Fibroblast of the conjunctiva (primary cell): Measurements from ENCODE around the gene WASHC2C.
A peak's percentile ranks its signal among the peaks of the same experiment; 100 is the strongest.
"Not testable (repeated sequence)": the region's sequence is repeated elsewhere in the genome, so short reads cannot be mapped to it uniquely, and the experiment has no call there.

Experiments used
- DNase-seq: peaks from one replicate; pipeline ENCODE4 v3.0.0-alpha.2; 2010; ENCODE audit warnings: low read depth

The WASHC2C gene

DNA sequence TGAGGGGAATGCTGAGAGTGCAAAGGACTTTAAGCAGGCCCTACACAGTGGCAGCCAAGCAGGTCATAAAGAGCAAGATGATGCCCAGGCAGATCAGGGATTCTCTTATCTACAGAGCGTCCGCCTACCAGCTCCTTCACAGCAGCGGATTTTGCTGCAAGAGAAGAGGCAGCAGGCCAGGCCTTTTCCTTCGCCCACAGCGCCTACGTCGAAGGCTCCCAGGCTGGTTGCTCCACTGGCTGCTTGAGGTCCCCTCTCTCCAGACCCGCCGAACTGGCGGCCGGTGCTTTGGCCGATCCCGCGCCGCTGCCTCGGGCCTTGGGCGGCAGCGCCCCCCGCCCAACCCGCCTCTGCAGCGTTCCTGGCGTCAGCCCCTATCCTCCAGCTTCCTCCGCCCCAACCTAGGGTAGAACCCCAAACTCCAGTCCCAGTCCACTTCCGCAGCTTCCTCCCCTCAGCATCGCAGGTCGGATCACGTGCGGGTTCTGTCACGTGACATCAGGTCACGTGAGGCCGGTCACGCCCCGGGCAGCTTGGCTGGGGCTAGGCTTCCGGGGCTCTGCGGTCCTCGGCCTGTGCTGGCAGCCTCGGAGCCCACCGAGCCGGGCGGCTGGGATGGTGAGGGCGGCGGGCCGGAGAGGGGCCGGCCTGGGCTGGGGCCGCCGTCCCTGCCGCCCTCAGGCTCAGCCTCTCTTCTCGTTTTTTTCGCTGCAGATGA, at the start of gene WASHC2C:
TSS of gene WASHC2C (plus strand) at position 564 of the 718 bp plus-strand sequence. CDS start at position 616, 52 bp downstream.
- DNase-seq, result peak; percentile 14

DNA sequence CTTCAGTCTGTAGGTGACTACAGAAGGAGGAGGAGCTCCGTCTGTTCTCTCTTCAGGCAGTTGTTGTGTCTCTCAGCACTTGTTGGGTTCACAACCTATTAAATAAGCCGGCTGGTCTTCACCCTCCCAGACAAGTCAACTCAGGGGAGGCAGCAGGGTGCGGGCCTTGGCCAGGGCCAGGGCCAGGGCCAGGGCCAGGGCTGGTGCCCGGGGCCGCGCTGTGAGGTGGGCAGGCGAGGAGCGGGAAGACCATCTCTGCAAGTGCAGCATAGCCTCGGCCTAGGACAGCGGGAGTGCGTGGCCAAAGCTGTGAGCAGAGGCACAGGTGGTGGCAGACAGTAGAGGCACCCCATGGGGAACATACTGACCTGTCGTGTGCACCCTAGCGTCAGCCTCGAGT, 48.6 kb upstream of the WASHC2C start:
- DNase-seq, result not testable (repeated sequence)

DNA sequence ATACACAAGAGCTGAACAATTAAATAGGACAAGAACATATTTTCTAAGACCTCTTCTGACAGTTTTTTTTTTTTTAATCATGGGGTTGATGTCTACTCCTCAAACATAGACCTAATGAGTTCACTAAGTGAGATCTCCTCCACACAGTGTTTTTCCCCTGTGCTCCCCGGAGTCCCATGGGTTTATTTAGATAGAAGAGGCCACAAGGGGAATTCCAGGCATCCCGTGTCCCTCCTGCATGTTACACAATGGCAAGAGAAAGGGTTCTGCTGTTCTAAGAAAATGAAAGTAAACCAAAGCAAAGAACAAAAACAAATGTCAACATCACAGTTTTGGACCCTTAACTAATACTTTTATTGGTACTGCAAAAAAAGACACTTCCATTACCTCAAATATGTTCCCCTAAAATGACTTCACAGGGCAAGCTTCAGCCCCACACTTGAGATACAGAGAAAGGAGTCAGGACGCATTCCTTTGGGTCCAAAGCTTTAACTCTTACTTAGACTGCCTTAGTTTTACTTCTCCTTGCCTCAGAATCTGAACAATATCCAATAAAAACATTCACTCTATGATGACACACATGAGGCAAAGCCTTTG, 16.8 kb upstream of the WASHC2C start:
- DNase-seq, result not testable (repeated sequence)

GRCh38 chr10:45711223-45711622, 15.8 kb upstream of the WASHC2C start:
- DNase-seq, result not testable (repeated sequence)

DNA sequence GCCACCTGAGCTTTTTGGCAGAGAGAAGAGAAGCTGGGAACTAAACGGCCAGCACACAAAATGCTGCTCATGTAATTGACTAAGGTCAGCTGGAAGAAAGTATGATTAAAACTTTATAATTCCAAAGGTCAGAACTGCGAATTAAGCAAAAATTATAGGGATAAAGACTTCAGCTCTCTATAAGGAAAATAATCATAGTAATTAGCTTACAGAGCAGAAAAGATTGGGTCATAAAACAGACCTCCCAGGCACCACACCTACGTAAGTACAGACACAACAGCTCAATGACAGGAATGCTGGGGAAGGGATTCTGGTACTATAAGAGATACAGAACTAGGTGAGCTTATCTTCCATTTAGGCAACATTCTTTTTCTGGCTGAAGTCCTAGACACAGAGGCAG, 10.0 kb upstream of the WASHC2C start:
- not testable (repeated sequence) for DNase-seq

GRCh38 chr10:45717642-45718041, 9.4 kb upstream of the WASHC2C start:
- DNase-seq, result not testable (repeated sequence)

GRCh38 chr10:45721503-45721902, 5.6 kb upstream of the WASHC2C start:
- not testable (repeated sequence) for DNase-seq

GRCh38 chr10:45723851-45724250, 3.2 kb upstream of the WASHC2C start:
- DNase-seq, result not testable (repeated sequence)

DNA sequence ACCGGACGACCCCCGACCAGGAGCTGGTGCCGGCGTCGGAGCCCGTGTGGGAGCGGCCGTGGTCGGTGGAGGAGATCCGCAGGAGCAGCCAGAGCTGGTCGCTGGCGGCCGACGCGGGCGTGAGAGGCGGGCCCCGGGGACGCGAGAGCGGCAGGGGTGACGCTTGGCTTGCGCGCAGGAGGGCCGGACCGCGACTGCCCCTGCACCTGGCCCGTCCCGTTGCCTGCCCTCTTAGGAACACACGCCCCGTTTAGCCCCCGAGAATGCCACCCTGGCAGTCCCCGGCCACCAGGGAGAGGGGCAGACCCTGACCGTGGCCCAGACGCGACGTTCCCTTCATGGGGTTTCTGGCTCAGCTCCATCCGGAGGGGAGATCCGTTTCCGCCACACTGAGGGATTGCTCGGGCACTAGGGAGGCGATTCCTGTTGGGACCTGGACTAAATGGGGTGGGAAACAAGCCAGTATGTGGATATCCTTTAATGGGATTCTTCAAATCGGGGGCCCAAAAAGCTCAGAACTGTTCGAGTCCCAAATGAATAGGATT, 427 bp downstream of the WASHC2C start:
- not testable (repeated sequence) for DNase-seq

GRCh38 chr10:45734449-45734848, 7.4 kb downstream of the WASHC2C start:
- DNase-seq, result not testable (repeated sequence)

DNA sequence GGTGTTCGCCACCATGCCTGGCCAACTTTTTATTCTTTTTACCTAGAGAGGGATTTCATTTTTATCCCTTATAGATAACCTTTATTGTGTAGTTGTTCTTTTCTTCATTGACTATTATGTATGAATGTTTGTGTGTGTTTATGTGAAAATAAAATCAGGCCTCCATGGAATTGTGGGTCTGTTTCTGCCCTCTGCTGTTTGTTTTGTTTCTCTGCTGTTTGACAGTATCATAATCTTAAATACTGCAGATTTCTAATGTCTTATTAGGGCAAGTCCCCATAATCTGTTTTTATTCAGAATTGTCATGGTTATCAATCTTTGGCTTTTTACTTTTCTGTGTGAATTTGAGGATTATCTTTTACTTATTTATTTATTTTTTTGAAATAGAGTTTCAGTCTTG, 7.8 kb downstream of the WASHC2C start:
- not testable (repeated sequence) for DNase-seq

- DNase-seq, result not testable (repeated sequence)
These were observed 14.5 kb downstream of the WASHC2C start for GRCh38 chr10:45741559-45741958.

DNA sequence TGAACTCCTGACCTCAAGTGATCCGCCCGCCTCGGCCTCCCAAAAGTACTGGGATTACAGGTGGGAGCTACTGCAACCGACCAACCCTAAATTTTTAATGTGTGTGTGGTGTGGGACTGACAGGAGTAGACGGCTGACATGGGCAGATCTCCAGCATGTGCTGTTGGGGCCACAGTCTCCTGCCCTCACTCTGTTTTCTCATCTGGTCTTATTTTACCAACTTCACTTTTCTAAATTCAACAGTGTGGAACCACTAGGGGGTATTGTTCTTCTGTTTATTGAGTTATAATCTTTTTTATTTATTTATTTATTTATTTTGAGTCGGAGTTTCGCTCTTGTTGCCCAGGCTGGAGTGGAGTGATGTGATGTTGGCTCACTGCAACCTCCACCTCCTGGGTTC, 14.9 kb downstream of the WASHC2C start:
- not testable (repeated sequence) for DNase-seq

DNA sequence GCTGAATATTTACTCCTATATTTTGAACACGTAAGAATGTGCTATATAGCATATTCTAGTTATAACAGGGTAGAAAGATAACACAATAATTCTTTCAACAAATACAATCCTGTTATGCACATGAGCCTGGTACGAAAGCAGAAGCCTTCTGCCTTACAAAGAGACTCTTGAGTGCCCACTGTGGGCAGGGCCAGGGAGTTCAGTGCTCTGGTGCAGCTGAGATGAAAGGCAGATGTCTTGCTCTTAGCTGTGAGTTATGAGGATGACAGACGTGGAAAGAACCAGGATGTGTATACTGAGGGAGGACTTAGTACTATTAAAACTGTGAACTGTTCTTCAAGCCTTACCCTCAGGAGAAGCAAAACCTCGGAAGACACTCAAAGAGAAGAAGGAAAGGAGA, 24.1 kb downstream of the WASHC2C start:
- DNase-seq, result not testable (repeated sequence)

- not testable (repeated sequence) for DNase-seq
These were observed 25.1 kb downstream of the WASHC2C start for GRCh38 chr10:45752210-45752609.

GRCh38 chr10:45753979-45754495, 27.0 kb downstream of the WASHC2C start:
- DNase-seq, result not testable (repeated sequence)

DNA sequence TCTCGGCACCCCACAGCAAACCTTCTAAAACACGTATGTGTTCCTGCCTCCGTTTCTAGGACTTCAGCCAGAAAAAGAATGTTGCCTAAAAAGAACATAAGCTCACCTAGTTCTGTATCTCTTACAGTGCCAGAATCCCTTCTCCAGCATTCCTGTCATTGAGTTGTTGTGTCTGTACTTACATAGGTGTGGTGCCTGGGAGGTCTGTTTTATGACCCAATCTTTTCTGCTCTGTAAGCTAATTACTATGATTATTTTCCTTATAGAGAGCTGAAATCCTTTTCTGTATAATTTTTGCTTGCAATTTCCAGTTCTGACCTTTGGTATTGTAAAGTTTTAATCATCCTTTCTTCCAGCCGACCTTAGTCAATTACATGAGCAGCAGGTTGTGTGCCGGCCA, 28.0 kb downstream of the WASHC2C start:
- DNase-seq, result not testable (repeated sequence)

DNA sequence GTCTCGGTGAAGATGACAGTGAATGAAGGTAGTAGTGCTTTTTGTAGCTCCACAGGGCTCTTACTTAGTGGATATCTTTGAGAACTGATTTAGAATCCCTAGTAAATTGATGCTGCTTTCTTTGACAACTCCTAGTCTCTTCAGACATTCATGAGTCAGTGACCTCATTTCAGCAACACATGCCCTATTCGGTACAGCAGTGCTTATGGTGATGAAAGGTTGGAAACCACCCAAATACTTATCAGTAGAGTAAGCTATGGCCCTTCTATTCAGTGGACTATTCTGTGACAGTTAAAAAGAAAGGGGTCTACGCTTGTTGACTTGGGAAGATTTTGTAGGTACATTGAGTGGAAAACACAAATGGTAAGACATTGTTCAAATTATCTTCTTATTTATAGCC, 29.0 kb downstream of the WASHC2C start:
- not testable (repeated sequence) for DNase-seq

- not testable (repeated sequence) for DNase-seq
These were observed 30.8 kb downstream of the WASHC2C start for GRCh38 chr10:45757661-45758396.

GRCh38 chr10:45761622-45762021, 34.6 kb downstream of the WASHC2C start:
- not testable (repeated sequence) for DNase-seq

GRCh38 chr10:45763037-45763436, 36.0 kb downstream of the WASHC2C start:
- not testable (repeated sequence) for DNase-seq

DNA sequence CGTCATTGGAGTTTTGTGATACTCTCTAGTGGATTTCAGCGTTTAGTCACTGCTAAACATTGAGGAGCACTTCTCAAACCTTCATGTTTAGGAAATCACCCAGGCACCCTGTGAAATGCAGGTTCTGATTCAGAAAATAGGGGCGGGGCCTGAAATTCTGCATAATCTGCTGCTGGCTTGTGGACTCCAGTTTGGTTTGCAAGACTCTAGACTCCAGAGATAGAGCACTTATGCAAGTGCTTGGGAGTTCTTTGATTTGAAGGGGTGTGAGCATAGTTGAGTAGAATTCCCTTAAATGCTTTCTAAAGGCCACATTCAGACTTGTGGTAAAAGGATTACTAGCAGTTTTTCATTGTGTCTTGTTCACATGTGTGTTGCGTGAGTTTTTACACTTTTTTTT, 41.3 kb downstream of the WASHC2C start:
- DNase-seq, result not testable (repeated sequence)
